Neuronal stem cell (in vitro differentiated cells): ENCODE results near the gene UBE2L3.

ENCODE experiments used
- DNase-seq: peaks from one replicate; pipeline ENCODE4 v3.0.0-alpha.2; 2013; ENCODE audit warnings: low spot score
- H2AFZ ChIP-seq: one replicate; pipeline ENCODE4 v1.6.1; 2013; ENCODE audit warnings: mild to moderate bottlenecking, low read length, inconsistent platforms
- H2AK5ac ChIP-seq: 2 replicates; pipeline ENCODE4 v1.6.1; 2013; ENCODE audit warnings: low read depth, mild to moderate bottlenecking, inconsistent platforms, low read length, moderate library complexity, mixed read lengths
- H2BK120ac ChIP-seq: 2 replicates; pipeline ENCODE4 v1.6.1; 2013; ENCODE audit warnings: low read depth, mild to moderate bottlenecking, inconsistent platforms, low read length, moderate library complexity, mixed read lengths
- H2BK12ac ChIP-seq: one replicate; pipeline ENCODE4 v1.6.1; 2013; ENCODE audit warnings: low read length, inconsistent platforms
- H2BK15ac ChIP-seq: 2 replicates; pipeline ENCODE4 v1.6.1; 2013; ENCODE audit warnings: mild to moderate bottlenecking, low read length, inconsistent platforms, mixed read lengths
- H2BK5ac ChIP-seq: one replicate; pipeline ENCODE4 v1.6.1; 2013; ENCODE audit warnings: inconsistent platforms, mild to moderate bottlenecking, low read length, moderate library complexity
- H3K14ac ChIP-seq: one replicate; pipeline ENCODE4 v1.6.1; 2013; ENCODE audit warnings: low read length, inconsistent platforms
- H3K18ac ChIP-seq: 2 replicates; pipeline ENCODE4 v1.6.1; 2013; ENCODE audit warnings: low read length, inconsistent platforms
- H3K23ac ChIP-seq: 2 replicates; pipeline ENCODE4 v1.6.1; 2013; ENCODE audit warnings: low read depth, mild to moderate bottlenecking, mixed read lengths, low read length, inconsistent platforms; ENCODE audit not compliant: poor library complexity
- H3K27ac ChIP-seq: replicated peaks from 3 replicates; pipeline ENCODE4 v1.5.1; 2013; ENCODE audit warnings: low read length, inconsistent platforms
- H3K27me3 ChIP-seq, 3 experiments: 2 replicates each; pipeline ENCODE4 v1.6.1; 2013; ENCODE audit warnings: low read length in 3 of 3, mild to moderate bottlenecking in 2 of 3, inconsistent platforms in 1 of 3, low read depth in 1 of 3, mixed read lengths in 1 of 3, moderate library complexity in 1 of 3; ENCODE audit not compliant: control insufficient read depth in 3 of 3, insufficient read depth in 3 of 3
- H3K36me3 ChIP-seq, 2 donors: replicated peaks in 1 of 2; 2 replicates each; pipeline ENCODE4 v1.6.1; 2013; ENCODE audit warnings: low read length in 2 of 2; ENCODE audit not compliant: control insufficient read depth in 2 of 2, insufficient read depth in 2 of 2
- H3K4ac ChIP-seq: 2 replicates; pipeline ENCODE4 v1.6.1; 2013; ENCODE audit warnings: inconsistent platforms, mild to moderate bottlenecking, low read length, moderate library complexity
- H3K4me1 ChIP-seq, 2 donors: 1 replicate in 1 of 2; 2 replicates in 1 of 2; pipeline ENCODE4 v1.6.1; 2013; ENCODE audit warnings: low read length in 2 of 2, low read depth in 1 of 2; ENCODE audit not compliant: control insufficient read depth in 2 of 2, insufficient read depth in 1 of 2
- H3K4me2 ChIP-seq: one replicate; pipeline ENCODE4 v1.6.1; 2013; ENCODE audit warnings: mild to moderate bottlenecking, low read length, inconsistent platforms; ENCODE audit not compliant: insufficient read depth, poor library complexity, severe bottlenecking
- H3K4me3 ChIP-seq, 2 donors: 2 replicates each; pipeline ENCODE4 v1.5.1; 2013; ENCODE audit warnings: low read length in 2 of 2, mild to moderate bottlenecking in 2 of 2, inconsistent platforms in 1 of 2, moderate library complexity in 1 of 2
- H3K79me1 ChIP-seq: one replicate; pipeline ENCODE4 v1.6.1; 2013; ENCODE audit warnings: low read depth, mild to moderate bottlenecking, inconsistent platforms, low read length, moderate library complexity
- H3K9ac ChIP-seq: one replicate; pipeline ENCODE4 v1.6.1; 2013; ENCODE audit warnings: mild to moderate bottlenecking, low read depth, low read length, inconsistent platforms; ENCODE audit not compliant: poor library complexity
- H3K9me3 ChIP-seq, 2 donors: replicated peaks in 1 of 2; 2 replicates each; pipeline versions ENCODE3 to v1.6.1; 2013; ENCODE audit warnings: low read length in 2 of 2, mild to moderate bottlenecking in 2 of 2, inconsistent platforms in 1 of 2, low read depth in 1 of 2, mixed read lengths in 1 of 2, moderate library complexity in 1 of 2; ENCODE audit not compliant: control insufficient read depth in 2 of 2, insufficient read depth in 1 of 2
- H4K8ac ChIP-seq: one replicate; pipeline ENCODE4 v1.6.1; 2013; ENCODE audit warnings: low read depth, mild to moderate bottlenecking, inconsistent platforms, low read length, moderate library complexity
- H4K91ac ChIP-seq: one replicate; pipeline ENCODE4 v1.6.1; 2013; ENCODE audit warnings: low read length, low read depth, mild to moderate bottlenecking, inconsistent platforms; ENCODE audit not compliant: poor library complexity
- WGBS, 2 donors: extraction: QIAGEN DNeasy Blood & Tissue Kit; methylation state at CpG; one replicate each; pipeline ENCODE4 v1.1.7; 2013; ENCODE audit warnings: missing lambda C conversion rate in 2 of 2, mixed read lengths in 1 of 2; ENCODE audit not compliant: insufficient read length in 2 of 2, insufficient replicate concordance in 1 of 2; ENCODE audit errors: extremely low coverage in 2 of 2; 5-methylcytosine and 5-hydroxymethylcytosine counted together

UBE2L3 gene

DNA sequence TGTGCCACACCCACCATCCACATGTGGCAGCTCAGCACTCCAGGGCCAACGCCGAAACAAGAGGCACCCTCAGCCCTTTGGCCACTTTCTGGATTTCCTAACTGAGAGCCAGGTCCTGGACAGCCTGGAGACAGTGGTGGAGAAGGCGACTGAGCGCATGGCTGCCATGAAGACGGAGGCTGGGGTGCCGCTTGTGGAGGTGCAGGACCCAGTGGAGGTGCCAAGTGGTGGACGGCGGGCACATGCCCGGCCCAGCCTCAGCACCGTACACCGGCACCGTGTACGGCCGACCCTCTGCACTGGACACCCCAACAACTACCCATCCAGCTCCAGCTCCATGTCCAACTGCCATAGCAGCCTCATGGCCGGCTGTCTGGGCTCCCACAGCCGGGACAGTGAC lies 66.6 kb downstream of the UBE2L3 start:
- no peak overlapping the region for H2BK5ac ChIP-seq
- H3K9ac ChIP-seq: no peak overlapping the region
- no peak overlapping the region for H2BK12ac ChIP-seq
- DNase-seq: no peak
- no peak overlapping the region for H2BK15ac ChIP-seq
- WGBS, 2 donors: no CpG with 5 or more reads among the region's 16 CpGs
- no peak overlapping the region for H4K8ac ChIP-seq
- H2BK120ac ChIP-seq: no peak overlapping the region
- peak overlapping the region; percentile 38 for H3K14ac ChIP-seq
- H3K36me3 ChIP-seq: no peaks in the 10 kb centered on the region
- H3K4me3 ChIP-seq: no peak overlapping the region
- H2AK5ac ChIP-seq: peak overlapping the region; percentile 68
- H3K27ac ChIP-seq: no peak overlapping the region
- peak overlapping the region; percentile 100 for H3K23ac ChIP-seq
- H3K4me2 ChIP-seq: no peak overlapping the region
- H3K4me1 ChIP-seq: peaks cover under 1 to 5% of the 10 kb centered on the region in 2 donors
- peak overlapping the region; percentile 31 for H3K18ac ChIP-seq
- no peak overlapping the region for H3K4ac ChIP-seq
- H3K79me1 ChIP-seq: peaks cover 6% of the 10 kb centered on the region
- H3K9me3 ChIP-seq: peaks cover 0 to 2% of the 10 kb centered on the region in 2 donors
- peaks cover 0 to 2% (median 0%) of the 10 kb centered on the region in 3 experiments for H3K27me3 ChIP-seq
- H4K91ac ChIP-seq: no peak overlapping the region
- H2AFZ ChIP-seq: no peak overlapping the region

GRCh38 chr22:21634844-21635243 lies 67.3 kb downstream of the UBE2L3 start:
- Histone ChIP-seq H3K9ac (no peak overlapping the region), H2BK15ac (no peak overlapping the region), H3K14ac (no peak overlapping the region), H2AK5ac (peak overlapping the region; percentile 75), H3K4me3 (no peak overlapping the region), H3K18ac (no peak overlapping the region), H2BK12ac (no peak overlapping the region), H3K4me2 (no peak overlapping the region), H3K4ac (no peak overlapping the region), H4K8ac (no peak overlapping the region), H3K27ac (no peak overlapping the region), H3K23ac (peak overlapping the region; percentile 80), H3K79me1 (no peaks in the 10 kb centered on the region), H3K36me3 (no peaks in the 10 kb centered on the region), H2AFZ (no peak overlapping the region), H4K91ac (no peak overlapping the region), H3K9me3 (peaks cover 0 to 2% of the 10 kb centered on the region in 2 donors), H3K4me1 (no peaks in the 10 kb centered on the region), H3K27me3 (peaks cover 0 to 2% (median 0%) of the 10 kb centered on the region in 3 experiments), H2BK5ac (no peak overlapping the region), H2BK120ac (no peak overlapping the region)
- no CpG with 5 or more reads among the region's 19 CpGs for WGBS, 2 donors
- DNase-seq: no peak

DNA sequence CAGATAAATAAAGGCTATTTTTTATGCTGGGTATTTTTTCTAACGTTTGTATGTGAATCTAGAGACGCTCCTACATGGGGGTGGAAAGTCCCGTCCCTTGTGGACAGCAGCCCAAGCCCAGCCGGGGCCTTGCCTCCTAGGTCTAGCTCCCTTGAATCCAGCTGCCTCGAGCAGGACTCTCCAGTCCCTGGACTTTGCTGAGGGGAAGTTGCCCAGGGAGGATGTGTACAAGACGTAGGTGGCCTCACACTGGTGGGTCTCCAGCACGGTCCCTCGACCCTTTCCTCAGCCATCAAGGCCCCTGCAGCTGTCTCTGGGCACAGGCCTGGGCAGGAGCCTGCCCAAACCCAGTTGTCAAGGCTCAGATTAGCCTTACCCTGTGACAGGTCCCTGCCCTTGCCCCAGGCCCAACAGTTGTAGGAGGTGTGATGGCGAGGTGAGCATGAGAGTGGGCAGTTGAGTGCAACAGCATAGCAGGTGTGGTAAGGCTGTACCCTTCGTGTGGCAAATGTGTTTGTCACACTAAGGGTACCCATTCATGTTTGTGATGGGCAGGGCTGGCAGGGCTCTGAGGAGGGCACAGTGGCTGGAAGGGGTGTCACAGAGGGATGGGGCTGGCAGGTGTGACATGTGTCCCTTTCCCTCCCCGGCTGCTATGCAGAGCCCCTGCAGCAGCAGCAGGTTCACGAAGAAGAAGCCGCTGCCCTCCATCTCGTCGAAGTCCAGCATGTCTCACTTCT lies 68.4 kb downstream of the UBE2L3 start:
- peaks cover 0 to 3% of the 10 kb centered on the region in 2 donors for H3K4me1 ChIP-seq
- H2AK5ac ChIP-seq: peak overlapping the region; percentile 1
- peak overlapping the region; percentile 87 for H3K23ac ChIP-seq
- no CpG with 5 or more reads among the region's 15 CpGs for WGBS, 2 donors
- H3K36me3 ChIP-seq: no peaks in the 10 kb centered on the region
- no peak overlapping the region for H4K91ac ChIP-seq
- H3K79me1 ChIP-seq: no peaks in the 10 kb centered on the region
- H3K18ac ChIP-seq: no peak overlapping the region
- no peak overlapping the region for H3K4ac ChIP-seq
- H3K14ac ChIP-seq: no peak overlapping the region
- no peak for DNase-seq
- H2BK12ac ChIP-seq: no peak overlapping the region
- H2AFZ ChIP-seq: no peak overlapping the region
- H4K8ac ChIP-seq: no peak overlapping the region
- no peak overlapping the region for H3K27ac ChIP-seq
- H3K27me3 ChIP-seq: peaks cover 0 to 2% (median 0%) of the 10 kb centered on the region in 3 experiments
- H2BK120ac ChIP-seq: no peak overlapping the region
- H3K4me3 ChIP-seq: no peak overlapping the region
- H3K9me3 ChIP-seq: peaks cover 0 to 2% of the 10 kb centered on the region in 2 donors
- H2BK15ac ChIP-seq: no peak overlapping the region
- H3K4me2 ChIP-seq: no peak overlapping the region
- no peak overlapping the region for H2BK5ac ChIP-seq
- no peak overlapping the region for H3K9ac ChIP-seq

GRCh38 chr22:21636629-21637218 lies 69.2 kb downstream of the UBE2L3 start:
- Histone ChIP-seq H2BK5ac (no peak overlapping the region), H3K4me3 (no peak overlapping the region), H3K79me1 (no peaks in the 10 kb centered on the region), H3K9ac (peak overlapping the region; percentile 9), H3K23ac (peak overlapping the region; percentile 87), H3K4me2 (no peak overlapping the region), H3K4me1 (peaks cover 2 to 7% of the 10 kb centered on the region in 2 donors), H2BK12ac (no peak overlapping the region), H2BK120ac (no peak overlapping the region), H3K36me3 (no peaks in the 10 kb centered on the region), H3K27me3 (peaks cover 0 to 2% (median 0%) of the 10 kb centered on the region in 3 experiments), H3K14ac (no peak overlapping the region), H4K91ac (no peak overlapping the region), H3K9me3 (peaks cover 0 to 2% of the 10 kb centered on the region in 2 donors), H2AFZ (no peak overlapping the region), H3K18ac (no peak overlapping the region), H2AK5ac (no peak overlapping the region), H3K27ac (no peak overlapping the region), H2BK15ac (no peak overlapping the region), H3K4ac (no peak overlapping the region), H4K8ac (no peak overlapping the region)
- DNase-seq: no peak
- no CpG with 5 or more reads among the region's 17 CpGs for WGBS, 2 donors
